Mesothelial cell of epicardium (in vitro differentiated cells): Measurements from ENCODE around the gene PDE3B. TPM values are rescaled to one million over a fixed set of nuclear protein-coding genes. Genes with fewer than 3 reads are reported as not detected.

ENCODE experiments used
- DNase-seq, 2 experiments: peaks; one replicate each; pipeline ENCODE4 v3.0.0; 2021; ENCODE audit warnings: low spot score in 2 of 2; ENCODE audit not compliant: unreplicated experiment in 2 of 2
- H3K27ac Mint-ChIP-seq: 2 replicates; pipeline ENCODE4 v1.8.0; 2021; ENCODE audit warnings: mixed read lengths
- H3K27me3 Mint-ChIP-seq: 2 replicates; pipeline ENCODE4 v1.8.0; 2021; ENCODE audit warnings: low read depth, mixed read lengths
- H3K36me3 Mint-ChIP-seq: 2 replicates; pipeline ENCODE4 v1.8.0; 2021; ENCODE audit warnings: mixed read lengths
- H3K4me1 Mint-ChIP-seq: 2 replicates; pipeline ENCODE4 v1.8.0; 2021; ENCODE audit warnings: mixed read lengths
- H3K4me3 Mint-ChIP-seq: 2 replicates; pipeline ENCODE4 v1.8.0; 2021; ENCODE audit warnings: mild to moderate bottlenecking, moderate library complexity, mixed read lengths
- H3K9me3 Mint-ChIP-seq: 2 replicates; pipeline ENCODE4 v1.8.0; 2021; ENCODE audit warnings: mixed read lengths
- CTCF ChIP-seq: fragments of 200-600 bp; sonication (generic); IDR thresholded peaks from one replicate; pipeline ENCODE4 v1.5.0; 2021; ENCODE audit warnings: antibody characterized with exemption; ENCODE audit not compliant: unreplicated experiment
- total RNA-seq: library from RNA; stranded (reverse); gene quantifications from 3 replicates; pipeline ENCODE4 v1.2.1, GENCODE V29; 2021

PDE3B gene
- total RNA-seq, 1 donor from 2014 or later = 12.3 TPM

GRCh38 chr11:14906993-14907392, 263.4 kb downstream of the PDE3B start:
- peaks cover 9% of the 10 kb centered on the region for H3K4me1 Mint-ChIP-seq
- no peaks in the 10 kb centered on the region for H3K27me3 Mint-ChIP-seq
- no peak for DNase-seq
- H3K27ac Mint-ChIP-seq = no peak overlapping the region
- H3K4me3 Mint-ChIP-seq = no peak overlapping the region
- no peak for TF ChIP-seq CTCF
- H3K9me3 Mint-ChIP-seq = peaks cover 3% of the 10 kb centered on the region
- no peaks in the 10 kb centered on the region for H3K36me3 Mint-ChIP-seq

GRCh38 chr11:14907411-14908213, 264.0 kb downstream of the PDE3B start:
- DNase-seq = peak; percentile 51 to 86
- peak; percentile 79 for TF ChIP-seq CTCF
- Mint-ChIP-seq H3K4me3 (no peak overlapping the region), H3K4me1 (peaks cover 9% of the 10 kb centered on the region), H3K9me3 (peaks cover 3% of the 10 kb centered on the region), H3K27ac (no peak overlapping the region), H3K36me3 (no peaks in the 10 kb centered on the region), H3K27me3 (peaks cover 2% of the 10 kb centered on the region)

GRCh38 chr11:14908214-14908880, 264.7 kb downstream of the PDE3B start:
- no peaks in the 10 kb centered on the region for H3K36me3 Mint-ChIP-seq
- DNase-seq = no peak

GRCh38 chr11:14914536-14914935, 270.9 kb downstream of the PDE3B start:
- TF ChIP-seq CTCF = no peak
- H3K36me3 Mint-ChIP-seq = no peaks in the 10 kb centered on the region
- peaks cover 8% of the 10 kb centered on the region for H3K9me3 Mint-ChIP-seq
- peaks cover 19% of the 10 kb centered on the region for H3K27me3 Mint-ChIP-seq
- no peaks in the 10 kb centered on the region for H3K4me1 Mint-ChIP-seq
- H3K4me3 Mint-ChIP-seq = no peak overlapping the region
- no peak for DNase-seq
- no peak overlapping the region for H3K27ac Mint-ChIP-seq

More at GRCh38 chr11:14908214-14908880, 264.7 kb downstream of the PDE3B start:
- H3K4me3 Mint-ChIP-seq = no peak overlapping the region
- peaks cover 3% of the 10 kb centered on the region for H3K9me3 Mint-ChIP-seq
- H3K27me3 Mint-ChIP-seq = peaks cover 5% of the 10 kb centered on the region
- peaks cover 9% of the 10 kb centered on the region for H3K4me1 Mint-ChIP-seq
- peak; percentile 11 for TF ChIP-seq CTCF
- no peak overlapping the region for H3K27ac Mint-ChIP-seq

- no peak for DNase-seq
- Mint-ChIP-seq H3K4me1 (no peaks in the 10 kb centered on the region), H3K27ac (no peak overlapping the region), H3K4me3 (no peak overlapping the region), H3K27me3 (peaks cover 30% of the 10 kb centered on the region), H3K36me3 (no peaks in the 10 kb centered on the region), H3K9me3 (peaks cover 8% of the 10 kb centered on the region)
- no peak for TF ChIP-seq CTCF
Measured at GRCh38 chr11:14916403-14916802, 272.8 kb downstream of the PDE3B start.

Other genes with a start within 250 kb of the PDE3B start
- gene COPB1, start 144.0 kb upstream of the PDE3B start, total RNA-seq = 108 to 116 TPM (median 112 TPM) in 3 replicates
- 129 to 141 TPM (median 133 TPM) in 3 replicates for gene PSMA1, start 123.4 kb upstream of the PDE3B start, total RNA-seq
- 12.8 to 15.5 TPM (median 13.8 TPM) in 3 replicates for gene CYP2R1, start 248.4 kb downstream of the PDE3B start, total RNA-seq